ENCODE measurements around the gene RHEX. TPM values are rescaled to one million over a fixed set of nuclear protein-coding genes. Genes with fewer than 3 reads are reported as not detected.
A peak's percentile ranks its signal among the peaks of the same experiment; 100 is the strongest.
"Not testable (repeated sequence)": the region's sequence is repeated elsewhere in the genome, so short reads cannot be mapped to it uniquely, and the experiment has no call there.

Gene RHEX
- total and polyA plus RNA-seq, 2 of the 13 experiments (the other 11 are each of a cell fraction or from before 2014, with no cell fraction given), result 1.4 to 2.7 TPM

DNA sequence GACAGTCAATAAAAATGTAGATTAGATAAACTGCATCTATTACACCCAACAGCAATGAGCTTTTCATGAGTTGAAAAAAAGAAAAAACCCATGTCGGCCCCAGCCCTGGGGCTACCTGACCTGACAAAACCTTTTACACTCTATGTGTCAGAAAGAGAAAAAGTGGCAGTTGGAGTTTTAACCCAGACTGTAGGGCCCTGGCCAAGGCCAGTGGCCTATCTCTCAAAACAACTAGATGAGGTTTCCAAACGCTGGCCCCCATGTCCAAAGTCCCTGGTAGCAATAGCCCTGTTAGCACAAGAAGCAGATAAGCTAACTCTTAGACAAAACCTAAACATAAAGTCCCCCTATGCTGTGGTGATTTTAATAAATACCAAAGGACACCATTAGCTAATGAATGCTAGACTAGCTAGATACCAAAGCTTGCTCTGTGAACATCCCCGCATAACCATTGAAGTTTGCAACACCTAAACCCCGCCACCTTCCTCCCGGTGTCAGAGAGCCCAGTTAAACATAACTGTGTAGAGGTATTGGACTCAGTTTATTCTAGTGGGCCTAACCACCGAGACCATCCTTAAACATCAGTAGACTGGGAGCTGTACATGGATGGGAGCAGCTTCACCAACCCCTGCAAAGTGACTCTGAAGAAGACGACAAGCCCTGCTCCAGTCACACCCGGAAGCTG lies 2.8 kb downstream of the RHEX start (continued):
- TF ChIP-seq, protein P1, sequence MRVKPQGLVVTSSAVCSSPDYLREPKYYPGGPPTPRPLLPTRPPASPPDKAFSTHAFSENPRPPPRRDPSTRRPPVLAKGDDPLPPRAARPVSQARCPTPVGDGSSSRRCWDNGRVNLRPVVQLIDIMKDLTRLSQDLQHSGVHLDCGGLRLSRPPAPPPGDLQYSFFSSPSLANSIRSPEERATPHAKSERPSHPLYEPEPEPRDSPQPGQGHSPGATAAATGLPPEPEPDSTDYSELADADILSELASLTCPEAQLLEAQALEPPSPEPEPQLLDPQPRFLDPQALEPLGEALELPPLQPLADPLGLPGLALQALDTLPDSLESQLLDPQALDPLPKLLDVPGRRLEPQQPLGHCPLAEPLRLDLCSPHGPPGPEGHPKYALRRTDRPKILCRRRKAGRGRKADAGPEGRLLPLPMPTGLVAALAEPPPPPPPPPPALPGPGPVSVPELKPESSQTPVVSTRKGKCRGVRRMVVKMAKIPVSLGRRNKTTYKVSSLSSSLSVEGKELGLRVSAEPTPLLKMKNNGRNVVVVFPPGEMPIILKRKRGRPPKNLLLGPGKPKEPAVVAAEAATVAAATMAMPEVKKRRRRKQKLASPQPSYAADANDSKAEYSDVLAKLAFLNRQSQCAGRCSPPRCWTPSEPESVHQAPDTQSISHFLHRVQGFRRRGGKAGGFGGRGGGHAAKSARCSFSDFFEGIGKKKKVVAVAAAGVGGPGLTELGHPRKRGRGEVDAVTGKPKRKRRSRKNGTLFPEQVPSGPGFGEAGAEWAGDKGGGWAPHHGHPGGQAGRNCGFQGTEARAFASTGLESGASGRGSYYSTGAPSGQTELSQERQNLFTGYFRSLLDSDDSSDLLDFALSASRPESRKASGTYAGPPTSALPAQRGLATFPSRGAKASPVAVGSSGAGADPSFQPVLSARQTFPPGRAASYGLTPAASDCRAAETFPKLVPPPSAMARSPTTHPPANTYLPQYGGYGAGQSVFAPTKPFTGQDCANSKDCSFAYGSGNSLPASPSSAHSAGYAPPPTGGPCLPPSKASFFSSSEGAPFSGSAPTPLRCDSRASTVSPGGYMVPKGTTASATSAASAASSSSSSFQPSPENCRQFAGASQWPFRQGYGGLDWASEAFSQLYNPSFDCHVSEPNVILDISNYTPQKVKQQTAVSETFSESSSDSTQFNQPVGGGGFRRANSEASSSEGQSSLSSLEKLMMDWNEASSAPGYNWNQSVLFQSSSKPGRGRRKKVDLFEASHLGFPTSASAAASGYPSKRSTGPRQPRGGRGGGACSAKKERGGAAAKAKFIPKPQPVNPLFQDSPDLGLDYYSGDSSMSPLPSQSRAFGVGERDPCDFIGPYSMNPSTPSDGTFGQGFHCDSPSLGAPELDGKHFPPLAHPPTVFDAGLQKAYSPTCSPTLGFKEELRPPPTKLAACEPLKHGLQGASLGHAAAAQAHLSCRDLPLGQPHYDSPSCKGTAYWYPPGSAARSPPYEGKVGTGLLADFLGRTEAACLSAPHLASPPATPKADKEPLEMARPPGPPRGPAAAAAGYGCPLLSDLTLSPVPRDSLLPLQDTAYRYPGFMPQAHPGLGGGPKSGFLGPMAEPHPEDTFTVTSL (CRISPR knock-in tag; IDR thresholded peaks at IDR 0.05; ENCODE audit: borderline replicate concordance), result peak; percentile 86; the same call in 1 of the 2 replicates
- TF ChIP-seq ARNTL (CRISPR knock-in tag; IDR thresholded peaks at IDR 0.05) (peak; percentile 66; the same call in 1 of the 2 replicates), ZSCAN22 (CRISPR knock-in tag; IDR thresholded peaks at IDR 0.05) (0 out of 2 replicates have a peak, but pooled peaks have one; percentile 14), CEBPB (IDR thresholded peaks at IDR 0.05; ENCODE audit: borderline replicate concordance, low read depth, low read length) (peak; percentile 12; the same call in 1 of the 2 replicates), BRD4 (CRISPR knock-in tag; IDR thresholded peaks at IDR 0.05) (peak; percentile 85; the same call in 1 of the 2 replicates), ZNF33B (CRISPR knock-in tag; IDR thresholded peaks at IDR 0.05) (peak; percentile 27; the same call in 1 of the 2 replicates), HMG20B (CRISPR knock-in tag; conservative IDR thresholded peaks at IDR 0.05) (peak; percentile 78; the same call in 1 of the 2 replicates), BCL6 (CRISPR knock-in tag; IDR thresholded peaks at IDR 0.05) (peak; percentile 82), POLR2AphosphoS5 (IDR thresholded peaks at IDR 0.05; ENCODE audit: low read depth, low read length) (0 out of 2 replicates have a peak, but pooled peaks have one; percentile 30), YEATS4 (CRISPR knock-in tag; IDR thresholded peaks at IDR 0.05; ENCODE audit: borderline replicate concordance) (peak; percentile 92; the same call in 1 of the 2 replicates), ZNF574 (CRISPR knock-in tag; IDR thresholded peaks at IDR 0.05) (peak; percentile 81), FOSL2 (CRISPR knock-in tag; IDR thresholded peaks at IDR 0.05) (peak; percentile 18; the same call in 1 of the 2 replicates), ZNF256 (CRISPR knock-in tag; conservative IDR thresholded peaks at IDR 0.05) (peak; percentile 75; the same call in 1 of the 2 replicates), PITX1 (CRISPR knock-in tag; IDR thresholded peaks at IDR 0.05) (peak; percentile 91), NONO (CRISPR knock-in tag; conservative IDR thresholded peaks at IDR 0.05) (peak; percentile 59; the same call in 1 of the 2 replicates)
- TF ChIP-seq, protein P2, sequence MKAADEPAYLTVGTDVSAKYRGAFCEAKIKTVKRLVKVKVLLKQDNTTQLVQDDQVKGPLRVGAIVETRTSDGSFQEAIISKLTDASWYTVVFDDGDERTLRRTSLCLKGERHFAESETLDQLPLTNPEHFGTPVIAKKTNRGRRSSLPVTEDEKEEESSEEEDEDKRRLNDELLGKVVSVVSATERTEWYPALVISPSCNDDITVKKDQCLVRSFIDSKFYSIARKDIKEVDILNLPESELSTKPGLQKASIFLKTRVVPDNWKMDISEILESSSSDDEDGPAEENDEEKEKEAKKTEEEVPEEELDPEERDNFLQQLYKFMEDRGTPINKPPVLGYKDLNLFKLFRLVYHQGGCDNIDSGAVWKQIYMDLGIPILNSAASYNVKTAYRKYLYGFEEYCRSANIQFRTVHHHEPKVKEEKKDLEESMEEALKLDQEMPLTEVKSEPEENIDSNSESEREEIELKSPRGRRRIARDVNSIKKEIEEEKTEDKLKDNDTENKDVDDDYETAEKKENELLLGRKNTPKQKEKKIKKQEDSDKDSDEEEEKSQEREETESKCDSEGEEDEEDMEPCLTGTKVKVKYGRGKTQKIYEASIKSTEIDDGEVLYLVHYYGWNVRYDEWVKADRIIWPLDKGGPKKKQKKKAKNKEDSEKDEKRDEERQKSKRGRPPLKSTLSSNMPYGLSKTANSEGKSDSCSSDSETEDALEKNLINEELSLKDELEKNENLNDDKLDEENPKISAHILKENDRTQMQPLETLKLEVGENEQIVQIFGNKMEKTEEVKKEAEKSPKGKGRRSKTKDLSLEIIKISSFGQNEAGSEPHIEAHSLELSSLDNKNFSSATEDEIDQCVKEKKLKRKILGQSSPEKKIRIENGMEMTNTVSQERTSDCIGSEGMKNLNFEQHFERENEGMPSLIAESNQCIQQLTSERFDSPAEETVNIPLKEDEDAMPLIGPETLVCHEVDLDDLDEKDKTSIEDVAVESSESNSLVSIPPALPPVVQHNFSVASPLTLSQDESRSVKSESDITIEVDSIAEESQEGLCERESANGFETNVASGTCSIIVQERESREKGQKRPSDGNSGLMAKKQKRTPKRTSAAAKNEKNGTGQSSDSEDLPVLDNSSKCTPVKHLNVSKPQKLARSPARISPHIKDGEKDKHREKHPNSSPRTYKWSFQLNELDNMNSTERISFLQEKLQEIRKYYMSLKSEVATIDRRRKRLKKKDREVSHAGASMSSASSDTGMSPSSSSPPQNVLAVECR (CRISPR knock-in tag; IDR thresholded peaks at IDR 0.05; ENCODE audit: borderline replicate concordance), result peak; percentile 56; the same call in 1 of the 2 replicates
- TF ChIP-seq NONO (IDR thresholded peaks at IDR 0.05), result not testable (repeated sequence)

Data from HepG2 (cell line).